HG03108 (cell line): ENCODE measurements around the gene SPPL2B.
"Not testable (repeated sequence)": the region's sequence is repeated elsewhere in the genome, so short reads cannot be mapped to it uniquely, and the experiment has no call there.

Source experiments
- ATAC-seq: cut with Tn5 transposase; IDR thresholded peaks from one replicate; pipeline ENCODE4 v1.9.1; 2021; ENCODE audit warnings: moderate library complexity; ENCODE audit not compliant: unreplicated experiment

Gene SPPL2B

DNA sequence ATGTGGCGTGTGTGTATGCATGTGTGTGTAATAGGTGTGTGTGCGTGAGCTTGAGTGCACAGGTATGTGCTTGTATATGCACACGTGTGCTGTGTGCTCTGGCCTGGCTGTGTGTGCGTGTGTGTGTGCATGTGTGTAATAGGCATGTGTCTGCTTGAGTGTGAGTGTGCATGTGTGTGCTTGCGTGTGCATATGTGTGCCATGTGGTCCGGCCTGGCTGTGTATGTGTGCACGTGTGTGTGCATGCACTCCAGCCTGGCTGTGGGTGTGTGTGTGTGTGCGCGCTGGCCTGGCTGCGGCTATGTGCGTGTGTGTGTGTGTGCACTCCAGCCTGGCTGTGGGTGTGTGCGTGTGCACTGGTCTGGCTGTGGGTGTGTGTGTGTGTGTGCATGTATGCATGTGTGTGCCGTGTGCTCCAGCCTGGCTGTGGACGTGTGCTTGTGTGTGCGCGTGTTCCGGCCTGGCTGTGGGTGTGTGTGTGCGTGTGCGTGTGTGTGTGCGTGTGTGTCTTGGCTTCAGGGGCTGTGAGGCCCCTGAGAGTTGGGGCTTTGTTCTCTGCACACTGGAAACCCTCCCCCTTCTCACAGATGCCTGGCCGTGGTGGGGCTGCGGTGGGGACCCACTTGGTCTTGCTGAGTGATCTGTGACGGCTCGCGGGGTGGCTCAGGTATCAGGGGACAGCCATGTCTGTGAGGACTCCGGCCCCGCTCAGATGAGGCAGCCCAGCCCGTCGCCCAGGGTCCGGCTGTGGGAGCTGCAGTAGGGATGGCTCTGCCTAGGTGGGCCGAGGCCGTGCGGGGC lies 8.2 kb downstream of the SPPL2B start:
- no peak for ATAC-seq

DNA sequence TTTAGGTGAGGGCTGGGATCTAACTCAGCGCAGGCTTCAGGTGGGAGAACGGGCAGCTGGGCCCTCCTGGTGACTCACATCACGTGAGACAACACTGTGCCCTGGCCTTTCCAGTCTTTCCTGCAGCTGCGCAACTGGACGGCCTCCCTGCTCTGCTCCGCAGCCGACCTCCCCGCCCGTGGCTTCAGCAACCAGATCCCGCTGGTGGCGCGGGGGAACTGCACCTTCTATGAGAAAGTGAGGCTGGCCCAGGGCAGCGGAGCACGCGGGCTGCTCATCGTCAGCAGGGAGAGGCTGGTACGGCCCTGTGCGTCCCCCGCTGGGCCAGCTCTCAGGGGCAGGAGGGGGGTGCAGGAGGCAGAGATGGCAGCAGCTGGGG lies 8.8 kb downstream of the SPPL2B start:
- no peak for ATAC-seq

DNA sequence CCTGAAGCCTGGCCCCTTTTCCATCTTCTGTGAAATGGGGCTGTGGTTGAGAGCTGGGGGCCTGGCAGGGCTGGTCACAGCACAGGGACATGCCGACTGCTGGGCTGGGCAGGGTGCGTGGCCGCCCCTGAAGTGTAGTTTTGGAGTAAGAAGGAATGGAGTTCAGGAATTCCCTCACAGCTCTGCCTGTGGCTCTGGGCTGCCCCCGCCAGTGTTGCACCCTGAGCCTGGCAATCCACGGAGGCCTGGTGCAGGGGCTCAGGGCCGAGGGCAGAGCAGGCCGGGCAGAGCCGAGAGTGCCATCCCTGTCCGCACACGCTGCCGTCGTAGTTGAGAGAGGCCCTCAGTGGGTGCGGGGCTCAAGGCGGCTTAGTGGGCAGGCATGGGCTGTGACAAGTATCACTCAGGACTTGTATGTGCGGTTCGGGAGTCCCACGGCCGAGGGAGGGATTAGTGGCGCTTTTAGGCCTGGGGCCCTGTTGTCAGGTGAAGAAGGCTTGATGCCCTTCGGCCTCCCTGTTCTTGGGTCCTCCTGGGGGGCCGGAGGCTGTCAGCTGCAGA lies 9.7 kb downstream of the SPPL2B start:
- no peak for ATAC-seq

DNA sequence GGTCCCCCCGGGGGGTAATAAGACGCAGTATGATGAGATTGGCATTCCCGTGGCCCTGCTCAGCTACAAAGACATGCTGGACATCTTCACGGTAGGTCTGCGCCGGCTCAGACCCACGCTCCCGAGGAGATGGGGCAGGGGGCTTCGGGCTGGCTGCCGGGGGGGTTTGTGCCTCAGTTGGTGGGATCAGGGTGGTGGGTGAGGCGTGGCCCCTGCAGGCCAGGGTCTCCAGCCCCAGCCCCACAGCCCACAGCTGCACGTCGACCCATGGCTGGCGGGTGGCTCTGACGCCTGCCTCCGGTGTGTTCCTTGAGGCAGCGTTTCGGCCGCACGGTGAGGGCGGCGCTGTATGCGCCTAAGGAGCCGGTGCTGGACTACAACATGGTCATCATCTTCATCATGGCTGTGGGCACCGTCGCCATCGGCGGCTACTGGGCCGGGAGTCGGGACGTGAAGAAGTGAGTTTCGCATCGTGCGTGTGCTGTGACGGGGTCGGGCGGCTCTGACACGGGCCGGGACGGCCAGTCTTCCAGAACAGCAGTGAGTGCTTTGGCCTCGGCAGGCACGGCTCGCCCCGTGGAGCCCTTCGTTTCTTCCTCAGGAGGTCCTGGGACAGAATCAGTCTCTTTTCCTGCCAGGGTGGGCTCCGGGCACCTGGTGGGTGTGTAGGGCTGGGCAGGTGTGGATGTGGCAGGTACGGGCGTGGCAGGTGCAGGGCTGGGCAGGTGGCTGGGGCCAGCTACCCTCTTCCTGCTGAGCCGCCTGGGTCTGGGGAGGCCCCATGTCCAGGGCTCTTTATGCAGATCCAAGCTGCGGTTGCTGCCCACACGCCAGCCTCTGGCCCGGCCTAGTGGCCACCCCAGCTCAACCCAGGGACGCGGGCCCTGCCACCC lies 10.5 kb downstream of the SPPL2B start:
- no peak for ATAC-seq

- no peak for ATAC-seq
These were observed 11.3 kb downstream of the SPPL2B start for GRCh38 chr19:2339644-2340310.

DNA sequence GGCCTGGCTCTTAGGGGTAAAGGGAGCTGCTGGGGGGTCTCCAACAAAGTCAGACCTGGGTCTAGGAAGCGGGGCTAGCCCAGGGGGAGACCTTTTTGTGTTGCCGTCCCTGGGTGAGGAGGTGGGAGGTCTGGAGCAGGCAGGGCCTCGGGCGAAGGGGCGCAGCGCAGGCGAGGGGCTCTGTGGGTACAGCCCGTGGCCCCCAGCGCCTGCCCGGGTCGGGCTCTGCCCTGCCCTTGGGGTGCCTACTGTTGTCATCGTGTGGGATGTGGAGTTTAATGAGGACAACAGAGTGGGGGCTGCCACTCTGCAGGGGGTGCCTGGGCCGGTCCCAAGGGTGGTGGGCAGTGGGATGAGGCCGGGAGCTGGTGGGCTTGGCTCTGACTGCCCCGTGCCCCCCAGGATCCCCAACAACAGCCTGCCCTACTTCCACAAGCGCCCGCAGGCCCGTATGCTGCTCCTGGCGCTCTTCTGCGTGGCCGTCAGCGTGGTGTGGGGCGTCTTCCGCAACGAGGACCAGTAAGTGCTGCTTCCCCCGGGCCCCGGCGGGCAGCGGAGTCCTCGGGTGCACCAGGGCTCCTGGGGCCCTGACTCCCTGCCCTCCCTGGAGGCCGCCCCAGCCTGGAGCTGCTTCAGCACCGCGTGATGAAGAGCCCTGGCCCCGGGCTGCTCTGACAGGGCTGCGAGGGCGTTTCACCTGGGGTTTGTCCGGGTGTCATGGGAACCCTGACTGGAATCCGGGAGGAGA lies 12.2 kb downstream of the SPPL2B start:
- ATAC-seq = no peak

DNA sequence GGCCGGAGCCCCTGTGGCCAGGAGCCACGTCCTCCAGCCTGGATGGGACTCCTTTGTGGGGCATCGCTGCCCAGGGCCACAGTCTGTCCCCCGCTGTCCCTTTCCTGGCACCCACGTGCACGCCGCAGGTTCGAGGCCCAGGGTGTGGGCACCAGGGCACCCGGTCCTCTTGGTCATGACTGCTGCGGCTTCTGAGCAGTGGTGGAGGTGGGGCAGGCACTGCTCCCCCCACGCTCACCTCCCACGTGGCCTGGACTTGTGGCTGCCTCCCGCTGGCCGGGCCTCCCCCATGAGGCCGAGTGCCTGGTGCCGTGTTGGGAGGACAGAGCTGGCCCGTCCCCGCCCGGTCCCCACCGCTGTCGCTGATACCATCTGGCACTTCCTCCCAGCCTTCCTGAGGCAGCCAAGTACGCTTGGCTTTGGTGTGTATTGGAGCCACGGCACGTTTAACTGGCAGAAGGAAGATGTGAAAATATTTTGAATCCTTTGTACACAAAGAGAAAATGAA lies 12.8 kb downstream of the SPPL2B start:
- no peak for ATAC-seq

- ATAC-seq = no peak
These were observed 13.5 kb downstream of the SPPL2B start for GRCh38 chr19:2341982-2342381.

DNA sequence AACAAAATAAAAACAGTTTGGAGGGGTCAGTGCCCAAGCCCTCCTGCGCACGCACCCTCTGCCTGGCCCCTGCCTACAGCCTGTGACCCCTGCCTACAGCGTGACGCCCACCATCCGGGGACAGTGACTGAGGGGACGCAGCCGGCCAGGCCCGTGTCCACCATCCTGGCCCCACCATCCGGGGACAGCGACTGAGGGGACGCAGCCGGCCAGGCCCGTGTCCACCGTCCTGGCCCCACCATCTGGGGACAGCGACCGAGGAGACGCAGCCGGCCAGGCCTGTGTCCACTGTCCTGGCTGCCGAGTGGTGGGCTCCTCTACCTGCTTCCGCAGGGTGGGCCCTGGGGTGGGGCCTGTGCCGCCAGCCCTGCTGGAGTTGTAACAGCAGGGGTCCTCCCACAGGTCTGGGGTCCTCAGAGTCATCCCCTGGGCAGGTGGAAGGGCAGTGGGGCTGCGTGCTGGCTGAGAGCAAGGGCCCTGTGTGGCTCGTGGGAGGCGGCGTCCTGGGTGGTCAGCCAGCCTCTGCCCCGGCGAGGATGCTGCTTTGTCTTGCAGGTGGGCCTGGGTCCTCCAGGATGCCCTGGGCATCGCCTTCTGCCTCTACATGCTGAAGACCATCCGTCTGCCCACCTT lies 14.3 kb downstream of the SPPL2B start:
- no peak for ATAC-seq

DNA sequence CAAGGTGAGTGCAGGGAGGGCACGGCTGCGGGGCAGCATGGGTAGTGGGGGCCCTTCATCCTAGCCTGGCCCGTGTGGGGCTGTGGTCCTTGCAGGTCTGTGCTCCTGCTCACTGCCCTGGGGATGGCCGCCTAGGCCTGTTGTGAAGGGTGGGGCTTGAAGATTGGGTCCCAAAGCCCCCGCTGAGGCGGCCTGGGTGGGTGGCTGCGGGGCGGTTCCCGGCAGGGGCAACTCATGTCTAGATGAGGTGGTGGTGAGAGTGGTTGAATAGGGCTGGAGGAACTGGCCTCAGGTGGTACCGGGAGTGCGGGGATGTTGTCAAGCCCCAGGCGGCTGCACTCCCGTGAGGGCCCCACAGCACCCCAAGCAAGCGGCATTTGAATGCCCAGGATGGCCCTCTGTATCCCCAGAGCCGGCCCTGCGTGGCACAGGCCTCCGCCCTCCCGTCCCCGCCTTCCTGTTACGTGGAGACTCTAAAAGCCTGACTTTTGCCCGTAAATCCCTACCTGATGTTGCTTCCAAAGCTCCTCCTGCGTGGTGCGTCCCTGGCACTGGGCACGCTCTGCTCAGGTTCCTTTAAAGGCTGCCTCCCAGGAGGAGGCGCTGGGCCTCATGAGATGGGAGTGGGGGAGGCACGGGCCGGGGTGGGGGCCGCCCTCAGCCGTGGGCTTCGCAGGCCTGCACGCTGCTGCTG lies 15.0 kb downstream of the SPPL2B start:
- ATAC-seq = no peak

DNA sequence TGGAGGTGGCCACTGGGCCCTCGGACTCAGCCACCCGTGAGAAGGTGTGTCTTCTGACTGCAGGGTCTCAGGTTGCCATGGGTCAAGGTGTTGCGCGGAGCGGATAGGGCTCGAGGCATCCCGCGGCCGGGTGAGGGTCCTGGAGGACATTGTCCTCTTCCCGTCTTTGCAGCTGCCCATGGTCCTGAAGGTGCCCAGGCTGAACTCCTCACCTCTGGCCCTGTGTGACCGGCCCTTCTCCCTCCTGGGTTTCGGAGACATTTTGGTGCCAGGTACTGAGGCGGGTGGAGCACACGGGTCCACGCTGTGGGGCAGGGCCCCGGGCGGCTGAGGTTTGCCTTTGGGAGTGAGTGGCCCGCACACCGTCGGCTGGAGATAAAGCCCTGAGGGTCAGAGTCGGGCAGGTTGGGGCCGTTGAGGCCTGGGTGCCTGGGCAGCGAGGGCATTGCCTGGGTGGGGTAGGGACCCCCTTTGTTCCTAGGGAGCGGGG lies 15.9 kb downstream of the SPPL2B start:
- ATAC-seq = no peak

DNA sequence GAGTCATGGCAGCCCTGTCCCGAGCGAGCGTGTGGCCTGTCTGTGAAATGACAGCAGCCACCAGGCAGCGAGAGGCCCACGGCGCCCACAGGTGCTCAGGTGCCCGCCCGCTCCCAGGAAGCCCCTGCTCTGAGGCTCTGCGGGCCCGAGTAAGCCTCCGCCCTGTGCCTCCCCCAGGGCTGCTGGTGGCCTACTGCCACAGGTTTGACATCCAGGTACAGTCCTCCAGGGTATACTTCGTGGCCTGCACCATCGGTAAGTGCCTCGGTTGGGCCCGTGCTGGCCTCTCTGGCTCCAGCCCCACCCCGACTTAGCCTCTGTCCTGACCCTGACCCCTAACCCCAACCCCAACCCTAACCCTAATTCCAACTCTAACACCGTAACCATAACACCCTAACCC lies 16.6 kb downstream of the SPPL2B start:
- ATAC-seq = no peak

GRCh38 chr19:2345794-2346663 lies 17.5 kb downstream of the SPPL2B start:
- ATAC-seq = no peak

DNA sequence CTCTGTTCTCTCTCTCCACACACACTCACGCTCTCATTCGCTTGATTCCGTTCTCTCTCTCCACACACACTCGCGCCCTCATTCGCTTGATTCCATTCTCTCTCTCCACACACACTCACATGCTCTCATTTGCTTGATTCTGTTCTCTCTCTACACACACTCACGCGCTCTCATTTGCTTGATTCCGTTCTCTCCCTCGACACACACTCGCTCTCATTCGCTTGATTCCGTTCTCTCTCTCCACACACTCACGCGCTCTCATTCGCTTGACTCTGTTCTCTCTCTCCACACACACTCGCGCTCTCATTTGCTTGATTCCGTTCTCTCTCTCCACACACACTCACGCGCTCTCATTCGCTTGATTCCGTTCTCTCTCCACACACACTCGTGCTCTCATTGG lies 21.3 kb downstream of the SPPL2B start:
- ATAC-seq = not testable (repeated sequence)

DNA sequence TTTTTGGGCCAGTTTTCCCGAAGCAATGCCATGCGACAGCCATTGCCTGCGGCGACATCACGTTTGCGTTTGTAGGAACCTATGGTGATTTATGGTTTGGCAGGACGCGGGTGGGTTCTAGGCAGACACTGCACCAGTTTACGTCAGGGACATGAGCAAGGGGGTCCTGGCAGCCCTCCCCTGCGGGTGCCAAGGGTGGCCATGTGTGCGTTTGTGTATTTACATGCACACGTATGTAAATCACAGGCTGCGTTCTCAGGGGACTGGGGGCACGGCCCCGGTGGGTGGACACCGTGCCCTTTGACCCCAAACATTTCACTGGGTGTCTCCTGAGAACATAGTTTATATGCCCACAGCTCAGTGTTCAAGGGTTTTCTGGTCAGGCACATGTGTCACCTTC lies 22.2 kb downstream of the SPPL2B start:
- no peak for ATAC-seq

DNA sequence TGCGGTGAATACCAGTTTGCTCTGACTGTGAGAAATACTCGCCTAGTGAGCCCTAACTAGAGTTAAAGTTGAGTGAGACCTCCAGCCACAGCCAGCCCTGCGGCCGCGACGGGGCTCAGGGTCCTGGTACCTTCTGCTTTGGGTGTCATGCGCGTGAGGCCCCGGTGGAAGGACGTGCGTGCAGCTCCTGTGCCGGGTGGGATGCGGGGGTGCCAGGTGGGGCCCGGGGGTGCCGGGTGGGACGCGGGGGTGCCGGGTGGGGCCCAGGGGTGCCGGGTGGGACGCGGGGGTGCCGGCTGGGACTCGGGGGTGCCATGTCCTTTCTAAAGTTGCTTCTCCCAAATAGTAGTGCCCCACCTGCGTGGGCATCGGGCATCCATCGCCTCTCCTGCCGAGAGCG lies 23.1 kb downstream of the SPPL2B start:
- ATAC-seq = no peak

DNA sequence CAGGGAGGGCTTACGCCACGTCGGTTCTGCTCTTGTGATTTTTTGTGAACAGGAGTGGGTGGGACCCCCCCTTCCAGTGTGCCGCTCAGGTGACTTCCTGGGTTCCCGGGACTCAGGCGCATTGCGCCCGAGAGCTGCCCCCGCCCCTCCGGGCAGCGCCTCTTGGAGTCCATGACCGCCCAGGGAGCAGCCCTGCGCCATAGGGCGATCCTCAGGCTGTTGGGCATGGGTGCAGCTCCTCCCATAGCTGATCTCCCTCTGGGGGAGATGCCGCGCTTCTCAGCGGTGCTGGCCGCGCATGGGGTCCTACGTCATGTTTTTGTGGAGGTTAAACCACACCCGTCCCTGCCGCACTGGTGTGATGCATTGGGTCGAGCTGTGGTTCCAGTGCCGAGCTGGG lies 23.6 kb downstream of the SPPL2B start:
- no peak for ATAC-seq

- ATAC-seq = no peak
These were observed 24.8 kb downstream of the SPPL2B start for GRCh38 chr19:2353159-2353886.
